ENCODE measurements around the gene PGP.

GRCh38 chr16:2184962-2185361 is 29.7 kb downstream of the PGP start:
- no peak for TF ChIP-seq PKNOX1 (IDR thresholded peaks at IDR 0.05)
- TF ChIP-seq BHLHE40 (IDR thresholded peaks at IDR 0.05; ENCODE audit: borderline replicate concordance): no peak
- no peak for TF ChIP-seq SUZ12 (IDR thresholded peaks at IDR 0.05)
- no peak for TF ChIP-seq FOXM1 (IDR thresholded peaks at IDR 0.05; ENCODE audit: borderline replicate concordance)
- TF ChIP-seq SP1 (IDR thresholded peaks at IDR 0.05): no peak

Data from HEK293T (cell line).